HEK293 (cell line): Measurements from ENCODE around the gene NOLC1.

Source experiments
- AEBP2 ChIP-seq: fragments of 450-650 bp; formaldehyde crosslinking; IDR thresholded peaks from 2 replicates; pipeline ENCODE4 v1.5.1; 2016; ENCODE audit warnings: missing biosample characterization, missing genetic modification characterization, borderline replicate concordance
- EGR2 ChIP-seq: fragments of 450-650 bp; formaldehyde crosslinking; IDR thresholded peaks from 2 replicates; pipeline ENCODE4 v1.5.1; 2016; ENCODE audit warnings: low read depth, missing biosample characterization, missing genetic modification characterization
- KLF9 ChIP-seq: fragments of 450-650 bp; formaldehyde crosslinking; IDR thresholded peaks from 2 replicates; pipeline ENCODE4 v1.5.1; 2016; ENCODE audit warnings: missing biosample characterization, missing genetic modification characterization, low read depth
- MYNN ChIP-seq: fragments of 450-650 bp; formaldehyde crosslinking; IDR thresholded peaks from 2 replicates; pipeline ENCODE4 v1.5.1; 2016; ENCODE audit warnings: missing biosample characterization, missing genetic modification characterization, borderline replicate concordance
- OSR2 ChIP-seq: fragments of 450-650 bp; formaldehyde crosslinking; IDR thresholded peaks from 2 replicates; pipeline ENCODE4 v1.5.1; 2016; ENCODE audit warnings: missing biosample characterization, missing genetic modification characterization
- PATZ1 ChIP-seq: fragments of 450-650 bp; formaldehyde crosslinking; IDR thresholded peaks from 2 replicates; pipeline ENCODE4 v1.5.1; 2016; ENCODE audit warnings: missing biosample characterization, missing genetic modification characterization
- ZBTB10 ChIP-seq: fragments of 450-650 bp; formaldehyde crosslinking; IDR thresholded peaks from 2 replicates; pipeline ENCODE4 v1.5.1; 2016; ENCODE audit warnings: missing biosample characterization, missing genetic modification characterization
- ZIC2 ChIP-seq: fragments of 450-650 bp; formaldehyde crosslinking; IDR thresholded peaks from 2 replicates; pipeline ENCODE4 v1.5.1; 2016; ENCODE audit warnings: missing biosample characterization, missing genetic modification characterization
- ZNF112 ChIP-seq: fragments of 450-650 bp; formaldehyde crosslinking; IDR thresholded peaks from 2 replicates; pipeline ENCODE4 v1.5.0; 2017; ENCODE audit warnings: missing biosample characterization, missing genetic modification characterization
- ZNF133 ChIP-seq: fragments of 450-650 bp; formaldehyde crosslinking; IDR thresholded peaks from 2 replicates; pipeline ENCODE4 v1.5.1; 2016; ENCODE audit warnings: missing biosample characterization, missing genetic modification characterization
- ZNF138 ChIP-seq: fragments of 450-650 bp; formaldehyde crosslinking; IDR thresholded peaks from 2 replicates; pipeline ENCODE4 v1.5.1; 2016; ENCODE audit warnings: missing biosample characterization, missing genetic modification characterization, borderline replicate concordance
- ZNF157 ChIP-seq: fragments of 450-650 bp; formaldehyde crosslinking; IDR thresholded peaks from 2 replicates; pipeline ENCODE4 v1.5.1; 2016; ENCODE audit warnings: missing biosample characterization, missing genetic modification characterization
- ZNF16 ChIP-seq: fragments of 450-650 bp; formaldehyde crosslinking; IDR thresholded peaks from 2 replicates; pipeline ENCODE4 v1.5.1; 2016; ENCODE audit warnings: low read depth, missing biosample characterization, missing genetic modification characterization
- ZNF2 ChIP-seq: fragments of 450-650 bp; formaldehyde crosslinking; IDR thresholded peaks from 2 replicates; pipeline ENCODE4 v1.5.1; 2016; ENCODE audit warnings: missing biosample characterization, missing genetic modification characterization
- ZNF26 ChIP-seq: fragments of 450-650 bp; formaldehyde crosslinking; IDR thresholded peaks from 2 replicates; pipeline ENCODE4 v1.5.1; 2016; ENCODE audit warnings: missing biosample characterization, missing genetic modification characterization
- ZNF473 ChIP-seq: fragments of 450-650 bp; formaldehyde crosslinking; IDR thresholded peaks from 2 replicates; pipeline ENCODE4 v1.5.1; 2017; ENCODE audit warnings: missing biosample characterization, missing genetic modification characterization
- ZNF488 ChIP-seq: fragments of 450-650 bp; formaldehyde crosslinking; IDR thresholded peaks from 2 replicates; pipeline ENCODE4 v1.5.1; 2016; ENCODE audit warnings: missing biosample characterization, missing genetic modification characterization
- ZNF521 ChIP-seq: fragments of 450-650 bp; formaldehyde crosslinking; IDR thresholded peaks from 2 replicates; pipeline ENCODE4 v1.5.1; 2017; ENCODE audit warnings: missing biosample characterization, mild to moderate bottlenecking, missing genetic modification characterization
- ZNF560 ChIP-seq: fragments of 450-650 bp; formaldehyde crosslinking; IDR thresholded peaks from 2 replicates; pipeline ENCODE4 v1.5.1; 2017; ENCODE audit warnings: missing biosample characterization, missing genetic modification characterization, borderline replicate concordance
- ZNF571 ChIP-seq: fragments of 450-650 bp; formaldehyde crosslinking; IDR thresholded peaks from 2 replicates; pipeline ENCODE4 v1.5.0; 2017; ENCODE audit warnings: missing biosample characterization, missing genetic modification characterization
- ZNF580 ChIP-seq: fragments of 450-650 bp; formaldehyde crosslinking; IDR thresholded peaks from 2 replicates; pipeline ENCODE4 v1.5.1; 2016; ENCODE audit warnings: missing biosample characterization, missing genetic modification characterization
- ZNF621 ChIP-seq: fragments of 450-650 bp; formaldehyde crosslinking; IDR thresholded peaks from 2 replicates; pipeline ENCODE4 v1.5.1; 2017; ENCODE audit warnings: missing biosample characterization, missing genetic modification characterization
- ZNF645 ChIP-seq: fragments of 450-650 bp; formaldehyde crosslinking; IDR thresholded peaks from 2 replicates; pipeline ENCODE4; 2016; ENCODE audit warnings: missing biosample characterization, missing genetic modification characterization
- ZNF654 ChIP-seq: fragments of 450-650 bp; formaldehyde crosslinking; IDR thresholded peaks from 2 replicates; pipeline ENCODE4 v1.5.1; 2016; ENCODE audit warnings: low read depth, missing biosample characterization, missing genetic modification characterization
- ZNF677 ChIP-seq: fragments of 450-650 bp; IDR thresholded peaks from 2 replicates; pipeline ENCODE4 v1.5.0; 2018; ENCODE audit warnings: missing biosample characterization, mild to moderate bottlenecking, missing genetic modification characterization, moderate library complexity
- ZSCAN16 ChIP-seq: fragments of 450-650 bp; formaldehyde crosslinking; IDR thresholded peaks from 2 replicates; pipeline ENCODE4 v1.5.1; 2016; ENCODE audit warnings: missing biosample characterization, missing genetic modification characterization
- ZSCAN4 ChIP-seq: fragments of 450-650 bp; formaldehyde crosslinking; IDR thresholded peaks from 2 replicates; pipeline ENCODE4 v1.5.1; 2017; ENCODE audit warnings: missing biosample characterization, missing genetic modification characterization
- ZXDB ChIP-seq: fragments of 450-650 bp; formaldehyde crosslinking; IDR thresholded peaks from 2 replicates; pipeline ENCODE4 v1.5.1; 2016; ENCODE audit warnings: missing biosample characterization, missing genetic modification characterization

Gene NOLC1

GRCh38 chr10:102132563-102133372, 19.4 kb upstream of the NOLC1 start, which contains the start of gene PPRC1 (continued):
- TF ChIP-seq ZBTB10 (tag by site-specific recombination) (peak; percentile 58; the same call in 1 of the 2 replicates), MYNN (tag by site-specific recombination) (no peak), ZIC2 (tag by site-specific recombination) (no peak; the same call in 1 of the 2 replicates), ZNF16 (tag by site-specific recombination) (no peak), ZNF26 (tag by site-specific recombination) (no peak), EGR2 (tag by site-specific recombination) (no peak), ZNF654 (tag by site-specific recombination) (peak; percentile 98), ZXDB (peak; percentile 97), ZNF138 (tag by site-specific recombination) (no peak), ZNF580 (tag by site-specific recombination) (peak; percentile 99), ZNF473 (tag by site-specific recombination) (no peak), ZSCAN16 (tag by site-specific recombination) (no peak; the same call in 1 of the 2 replicates), ZNF2 (tag by site-specific recombination) (peak; percentile 93), ZNF560 (tag by site-specific recombination) (no peak), ZNF488 (no peak), AEBP2 (tag by site-specific recombination) (no peak), ZNF645 (tag by site-specific recombination) (no peak), ZNF571 (tag by site-specific recombination) (no peak), OSR2 (no peak; the same call in 1 of the 2 replicates), ZNF521 (no peak), ZNF112 (no peak), ZNF157 (tag by site-specific recombination) (0 out of 2 replicates have a peak, but pooled peaks have one; percentile 41), PATZ1 (peak; percentile 91), ZNF621 (no peak), ZNF677 (tag by site-specific recombination) (no peak), ZSCAN4 (no peak; the same call in 1 of the 2 replicates), KLF9 (tag by site-specific recombination) (no peak; the same call in 1 of the 2 replicates), ZNF133 (0 out of 2 replicates have a peak, but pooled peaks have one; percentile 29)
